Urothelium cell line (cell line): Measurements from ENCODE around the gene GTSE1.

Experiments
- DNase-seq: peaks from one replicate; pipeline ENCODE4 v3.0.0; 2011; ENCODE audit warnings: low spot score, mixed read lengths
- FAIRE-seq: peaks from 2 replicates; lab custom pipeline; 2011; peaks lifted over from hg19 to GRCh38; lab: Jason Lieb, UNC

GTSE1 gene

GRCh38 chr22:46362934-46363515 lies 66.4 kb downstream of the GTSE1 start:
- no peak for FAIRE-seq
- no peak for DNase-seq

- FAIRE-seq: no peak
- no peak for DNase-seq
Observed at GRCh38 chr22:46363611-46364321, 67.1 kb downstream of the GTSE1 start.

- DNase-seq (no peak), FAIRE-seq (no peak)
Observed at GRCh38 chr22:46364341-46365165, 67.9 kb downstream of the GTSE1 start.

GRCh38 chr22:46365166-46365624 lies 68.5 kb downstream of the GTSE1 start:
- FAIRE-seq (no peak), DNase-seq (no peak)

- DNase-seq (no peak), FAIRE-seq (no peak)
Observed at GRCh38 chr22:46366327-46366731, 69.7 kb downstream of the GTSE1 start.

- FAIRE-seq (no peak), DNase-seq (no peak)
Observed at GRCh38 chr22:46366801-46367706, 70.4 kb downstream of the GTSE1 start.

- FAIRE-seq (peak; percentile 96), DNase-seq (peak; percentile 91)
Observed at GRCh38 chr22:46367707-46368191, 71.1 kb downstream of the GTSE1 start.

- no peak for FAIRE-seq
Observed at GRCh38 chr22:46368422-46368821, 71.8 kb downstream of the GTSE1 start.

GRCh38 chr22:46368871-46369715 lies 72.4 kb downstream of the GTSE1 start:
- DNase-seq (no peak), FAIRE-seq (no peak)

More at GRCh38 chr22:46368422-46368821, 71.8 kb downstream of the GTSE1 start:
- DNase-seq: no peak

GRCh38 chr22:46369716-46370583 lies 73.3 kb downstream of the GTSE1 start:
- DNase-seq (no peak), FAIRE-seq (peak; percentile 97)

GRCh38 chr22:46370584-46371291 lies 74.1 kb downstream of the GTSE1 start:
- FAIRE-seq (no peak), DNase-seq (no peak)

- DNase-seq: no peak
- FAIRE-seq: peak; percentile 84
Observed at GRCh38 chr22:46371623-46372226, 75.1 kb downstream of the GTSE1 start.

GRCh38 chr22:46372686-46373085 lies 76.0 kb downstream of the GTSE1 start:
- FAIRE-seq (no peak), DNase-seq (no peak)

- FAIRE-seq (peak; percentile 46), DNase-seq (no peak)
Observed at GRCh38 chr22:46373159-46373558, 76.5 kb downstream of the GTSE1 start.

GRCh38 chr22:46373921-46374662 lies 77.4 kb downstream of the GTSE1 start:
- FAIRE-seq: no peak

GRCh38 chr22:46374663-46375474 lies 78.2 kb downstream of the GTSE1 start:
- no peak for FAIRE-seq
- DNase-seq: no peak

More at GRCh38 chr22:46373921-46374662, 77.4 kb downstream of the GTSE1 start:
- DNase-seq: peak; percentile 65
